Kasumi-1 (cell line): ENCODE measurements around the gene SCGB1A1.

ENCODE experiments used
- DNase-seq, 2 experiments: peaks; one replicate each; lab custom pipeline; 2025; lab: John Stamatoyannopoulos, UW

Gene SCGB1A1

DNA sequence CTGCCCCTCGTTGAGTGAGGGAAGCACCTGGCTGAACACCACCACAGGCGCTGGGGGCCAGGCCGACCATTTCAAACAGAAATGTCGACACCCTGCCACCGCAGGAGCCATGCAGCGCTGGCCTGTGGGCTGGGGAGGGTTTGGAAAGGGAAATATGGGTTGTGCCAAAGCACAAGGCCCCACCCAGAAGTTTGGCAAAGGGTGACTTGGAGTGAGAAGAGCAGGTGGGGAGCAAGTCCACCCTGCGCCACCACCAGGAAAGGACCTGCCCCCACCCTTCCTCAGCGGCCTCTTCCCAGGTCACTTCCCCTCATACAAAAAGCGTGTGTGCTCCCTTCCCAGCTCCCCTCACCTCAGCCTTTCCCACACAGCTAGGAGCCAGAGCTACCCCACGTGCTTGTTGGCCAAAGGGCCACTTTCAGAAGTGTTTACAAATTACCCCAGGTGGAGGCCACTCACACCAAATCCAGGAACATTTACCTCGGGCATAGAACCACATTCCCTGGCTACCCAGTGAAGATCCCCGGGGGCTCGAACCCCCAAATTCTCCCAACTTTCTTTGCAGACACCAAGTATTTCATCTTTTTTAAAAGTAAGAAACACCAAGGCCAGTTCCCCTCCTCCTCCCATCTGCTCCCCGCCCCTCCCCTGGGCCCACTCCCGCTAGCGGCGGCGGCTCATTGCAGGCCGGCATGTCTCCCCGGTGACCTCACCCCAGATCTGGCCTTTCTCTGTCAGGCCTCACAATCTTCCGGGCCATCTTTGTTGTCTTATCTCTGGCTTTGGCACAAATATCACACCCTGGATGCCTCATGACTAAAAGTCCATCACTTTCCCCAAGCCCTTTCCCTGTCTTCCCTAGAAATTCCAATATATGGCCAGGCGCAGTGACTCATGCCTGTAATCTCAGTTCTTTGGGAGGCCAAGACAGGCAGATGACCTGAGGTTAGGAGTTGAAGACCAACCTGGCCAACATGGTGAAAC is 20.5 kb upstream of the SCGB1A1 start:
- no peak for DNase-seq

DNA sequence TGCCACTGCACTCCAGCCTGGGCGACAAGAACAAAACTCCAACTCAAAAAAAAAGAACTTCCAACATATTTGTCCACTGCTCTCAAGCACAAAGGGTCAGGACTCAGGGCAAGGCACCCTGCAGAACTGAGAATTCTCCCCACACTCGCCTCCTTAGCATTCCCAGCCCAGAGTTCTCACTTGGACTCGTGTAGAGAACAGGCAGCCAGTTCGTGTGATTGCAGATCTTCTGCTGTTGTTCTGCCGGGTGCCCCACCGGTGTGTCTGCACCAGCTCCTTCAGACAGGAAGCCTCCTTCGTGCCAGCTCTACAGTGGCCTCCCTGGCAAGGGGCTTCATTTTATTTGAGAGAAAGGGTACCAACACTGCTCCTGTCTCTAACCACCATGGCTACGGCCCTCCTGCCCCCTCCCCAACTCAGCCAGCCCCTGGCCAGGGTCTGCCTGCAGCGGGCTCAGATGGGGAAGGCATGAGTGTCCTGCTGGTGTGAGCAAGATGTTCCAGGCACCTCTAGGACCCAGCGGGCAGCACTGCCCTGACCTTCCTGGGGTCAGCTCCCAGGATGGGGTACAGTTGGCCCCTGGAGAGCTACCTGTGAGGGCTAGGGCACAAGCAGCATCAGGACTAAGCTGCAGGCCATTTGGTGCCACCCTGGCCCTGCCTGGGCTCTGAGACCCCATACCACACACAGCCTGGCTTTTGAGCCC is 19.5 kb upstream of the SCGB1A1 start:
- no peak for DNase-seq

- DNase-seq, result no peak
Observed at GRCh38 chr11:62399878-62400266, 19.0 kb upstream of the SCGB1A1 start.

- no peak for DNase-seq
Observed at GRCh38 chr11:62400281-62400680, 18.6 kb upstream of the SCGB1A1 start.

- DNase-seq, result no peak
Observed at GRCh38 chr11:62400760-62401159, 18.1 kb upstream of the SCGB1A1 start.

DNA sequence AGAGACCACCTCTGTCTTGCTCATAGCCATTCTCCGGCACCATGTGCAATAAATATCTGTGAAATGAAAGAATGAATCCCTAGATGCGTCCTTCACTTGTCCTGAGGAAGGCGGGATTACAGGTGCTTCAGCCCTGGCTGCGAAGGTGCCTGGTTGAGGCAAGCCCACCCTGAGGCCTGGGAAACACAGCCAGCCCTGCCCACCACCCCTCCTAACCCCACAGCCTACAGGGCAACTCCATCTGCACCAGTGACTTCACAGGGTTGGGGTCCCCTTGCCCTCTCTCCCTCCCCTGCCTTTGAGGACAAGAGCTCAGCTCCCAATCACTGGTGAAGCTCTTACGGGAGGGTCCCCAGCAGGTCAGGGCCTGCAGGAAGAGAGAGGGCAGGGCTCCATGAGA is 17.5 kb upstream of the SCGB1A1 start:
- no peak for DNase-seq

DNA sequence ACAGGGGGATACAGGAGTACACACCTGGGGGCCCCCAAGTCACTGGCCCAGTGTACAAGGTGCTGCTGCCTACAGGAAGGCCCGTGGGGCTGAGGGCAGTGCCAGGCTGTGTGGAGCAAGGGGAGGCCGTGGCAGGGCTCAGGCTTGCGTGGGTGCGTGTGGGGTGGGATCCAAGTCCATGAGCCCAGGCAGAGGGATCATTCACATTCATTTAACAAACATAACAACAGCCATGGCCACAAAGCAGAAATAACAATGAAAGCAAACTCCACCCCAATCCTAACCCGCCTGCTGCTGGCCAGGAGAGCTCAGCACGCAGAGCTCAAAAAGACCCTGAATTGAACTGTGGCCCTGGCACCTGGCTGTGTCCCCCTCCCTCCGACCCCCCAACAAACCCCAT is 17.0 kb upstream of the SCGB1A1 start:
- no peak for DNase-seq

DNA sequence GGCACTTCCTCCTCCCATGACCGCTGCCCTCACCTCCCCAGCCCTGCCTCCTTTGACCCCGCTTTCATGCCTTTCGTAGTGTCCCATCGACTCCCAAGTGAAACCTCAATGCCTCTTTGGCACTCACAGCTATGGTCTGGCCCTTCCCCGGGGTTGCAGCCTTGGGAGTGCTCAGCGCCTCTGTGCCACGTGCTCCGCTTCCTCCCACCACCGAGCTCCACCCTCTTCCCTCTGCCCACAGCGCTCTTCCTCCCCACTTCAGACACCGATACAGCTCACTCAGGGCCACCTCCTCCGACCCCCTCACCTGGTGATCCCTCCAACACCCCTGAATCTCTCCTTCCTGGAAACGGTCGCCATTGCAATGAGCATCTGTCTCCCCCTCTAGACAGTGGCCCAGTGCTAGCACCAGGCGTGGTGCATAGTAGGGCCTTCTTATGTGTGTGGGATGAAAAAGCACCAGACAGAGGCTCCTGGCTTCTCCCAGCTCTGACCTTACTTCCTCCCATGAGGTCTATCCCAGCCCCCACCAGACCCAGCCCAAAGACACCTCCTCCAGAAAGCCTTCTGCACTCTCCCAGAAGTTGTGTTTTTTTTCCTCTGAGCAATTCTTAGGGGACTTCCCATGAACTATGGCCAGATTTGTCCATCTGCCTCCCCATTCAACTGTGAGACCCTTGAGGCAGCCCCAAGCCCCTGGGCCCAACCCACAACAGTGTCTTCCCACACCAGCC is 16.4 kb upstream of the SCGB1A1 start:
- no peak for DNase-seq

DNA sequence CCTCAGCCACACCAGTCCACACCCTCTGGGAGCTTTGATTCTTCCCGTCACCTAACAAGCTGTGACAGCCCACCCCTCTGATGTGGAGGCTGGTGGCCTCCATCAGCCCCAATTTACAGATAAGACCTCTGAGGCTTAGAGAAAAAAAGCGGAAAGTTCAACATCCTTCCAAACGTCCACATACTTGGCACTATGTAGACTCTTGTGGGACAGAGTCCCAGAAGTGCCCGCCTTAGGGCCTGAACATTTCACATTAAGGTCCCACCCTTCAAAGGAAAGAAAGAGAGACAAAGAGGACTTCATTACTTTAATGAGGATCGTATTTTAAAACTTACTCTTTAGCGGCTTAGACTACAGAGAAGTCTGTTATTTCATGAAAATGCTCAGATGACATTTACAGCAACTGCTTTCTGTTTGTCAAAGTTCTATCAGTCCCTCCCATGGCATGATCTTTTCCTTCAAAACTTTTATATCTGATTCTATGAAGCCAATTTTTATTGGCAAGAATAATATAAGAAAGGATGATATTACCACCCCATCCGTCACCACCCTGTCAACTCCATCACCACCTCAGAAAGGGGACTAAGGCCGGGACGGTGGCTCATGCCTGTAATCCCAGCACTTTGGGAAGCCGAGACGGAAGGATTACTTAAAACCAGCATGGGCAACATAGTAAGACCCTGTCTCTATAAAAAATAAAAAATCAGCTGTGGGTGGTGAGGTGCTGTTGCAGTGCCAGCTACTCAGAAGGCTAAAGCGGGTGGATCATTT is 15.7 kb upstream of the SCGB1A1 start:
- no peak for DNase-seq

DNA sequence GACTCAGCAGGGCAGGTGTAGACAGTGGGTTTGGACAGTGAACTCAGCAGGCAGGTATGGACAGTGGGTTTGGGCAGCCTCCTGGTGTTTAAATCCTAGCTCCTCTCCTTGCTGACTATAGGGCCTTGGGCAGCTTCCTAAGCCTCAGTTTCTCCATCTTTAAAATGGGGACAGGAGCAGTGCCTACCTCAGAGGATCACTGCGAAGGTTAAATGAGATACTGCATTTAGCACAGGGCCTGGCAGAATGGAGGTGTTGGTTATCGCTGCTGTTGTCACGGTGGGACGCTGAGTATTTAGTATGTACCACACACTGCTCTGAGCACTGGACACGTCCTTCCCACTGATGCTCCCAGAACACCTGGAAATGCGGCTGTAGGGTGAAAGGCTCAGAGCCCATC is 14.4 kb upstream of the SCGB1A1 start:
- DNase-seq, result no peak

- DNase-seq, result no peak
Observed at GRCh38 chr11:62404901-62405300, 13.9 kb upstream of the SCGB1A1 start.

DNA sequence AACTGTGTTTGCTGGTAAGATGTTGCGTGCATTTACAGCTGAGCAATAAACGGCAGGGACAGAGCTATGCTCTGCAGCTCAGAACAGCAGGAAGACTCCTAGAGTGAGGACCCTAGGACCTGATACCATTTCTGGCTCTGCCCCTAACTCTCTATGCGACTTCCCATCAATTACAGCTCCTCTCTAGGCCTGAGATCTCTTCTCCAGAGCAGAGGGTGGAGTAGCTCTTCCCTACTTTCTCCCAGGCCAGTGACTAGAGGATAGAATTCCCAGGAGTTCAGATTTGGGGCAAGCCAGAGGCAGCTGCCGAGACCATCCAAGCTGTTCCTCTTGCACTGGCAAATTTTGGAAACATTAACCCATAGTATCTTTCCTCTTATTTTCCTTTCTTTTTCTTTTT is 12.8 kb upstream of the SCGB1A1 start:
- no peak for DNase-seq

GRCh38 chr11:62409831-62410230 is 9.0 kb upstream of the SCGB1A1 start:
- no peak for DNase-seq

GRCh38 chr11:62410972-62411371 is 7.9 kb upstream of the SCGB1A1 start:
- no peak for DNase-seq

DNA sequence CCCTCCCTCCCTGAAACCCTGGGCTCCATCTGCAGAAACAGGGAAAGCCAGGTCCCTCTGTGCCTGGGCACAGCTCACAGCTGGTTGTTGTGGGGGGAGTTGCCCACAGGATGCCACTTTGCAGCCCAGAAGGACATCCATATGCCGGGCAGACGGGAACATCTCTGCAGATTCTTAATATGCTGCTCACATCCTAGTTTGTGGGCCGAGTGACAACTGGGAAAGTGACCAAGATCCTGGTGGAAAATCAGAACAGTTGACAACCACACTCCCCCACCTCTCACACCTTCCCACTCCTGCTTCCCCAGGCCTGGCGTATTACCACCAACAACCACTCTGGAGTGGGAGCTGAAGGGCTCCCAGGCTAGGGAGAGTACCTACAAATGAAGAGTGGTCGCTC is 7.3 kb upstream of the SCGB1A1 start:
- no peak for DNase-seq

GRCh38 chr11:62413060-62413696 is 5.7 kb upstream of the SCGB1A1 start:
- no peak for DNase-seq

DNA sequence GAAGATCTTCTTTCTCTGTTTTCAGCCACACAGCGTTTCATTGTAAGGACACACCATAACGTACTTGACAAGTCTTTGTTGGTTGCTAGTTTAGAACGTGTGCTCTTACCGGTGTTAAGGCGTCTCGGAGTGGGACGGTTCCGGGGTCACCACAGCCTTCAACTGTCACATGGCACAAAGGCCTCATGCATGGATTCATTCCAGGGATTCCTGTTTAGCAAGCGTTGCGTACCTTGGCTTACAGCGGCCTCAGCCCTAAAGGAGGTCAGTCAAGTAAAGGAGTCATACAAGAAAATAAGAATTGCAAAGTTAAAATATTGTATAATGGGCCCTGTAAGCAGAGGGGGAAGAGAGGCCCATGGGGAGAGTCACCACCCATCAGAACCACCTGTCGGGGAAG is 2.2 kb upstream of the SCGB1A1 start:
- DNase-seq, result no peak

DNA sequence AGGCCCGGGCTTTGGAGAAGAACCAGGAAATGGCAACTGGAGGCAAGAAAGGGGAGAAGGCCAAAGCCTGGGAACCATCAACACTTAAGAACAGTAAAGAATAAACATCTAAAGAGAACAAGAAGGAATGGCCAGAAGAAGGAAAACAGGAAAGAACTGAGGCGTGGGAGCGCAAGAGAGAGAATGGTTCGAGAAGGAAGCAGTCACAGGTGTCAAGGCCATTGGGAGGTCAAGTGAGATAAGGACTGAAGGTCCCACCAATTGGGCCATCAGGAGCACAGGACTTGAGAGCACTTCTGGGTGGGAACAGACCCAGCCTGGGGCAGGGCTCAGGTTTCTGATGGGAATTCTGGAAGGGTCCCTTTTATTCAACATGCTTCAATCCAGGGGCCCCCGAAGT is 697 bp upstream of the SCGB1A1 start:
- no peak for DNase-seq

DNA sequence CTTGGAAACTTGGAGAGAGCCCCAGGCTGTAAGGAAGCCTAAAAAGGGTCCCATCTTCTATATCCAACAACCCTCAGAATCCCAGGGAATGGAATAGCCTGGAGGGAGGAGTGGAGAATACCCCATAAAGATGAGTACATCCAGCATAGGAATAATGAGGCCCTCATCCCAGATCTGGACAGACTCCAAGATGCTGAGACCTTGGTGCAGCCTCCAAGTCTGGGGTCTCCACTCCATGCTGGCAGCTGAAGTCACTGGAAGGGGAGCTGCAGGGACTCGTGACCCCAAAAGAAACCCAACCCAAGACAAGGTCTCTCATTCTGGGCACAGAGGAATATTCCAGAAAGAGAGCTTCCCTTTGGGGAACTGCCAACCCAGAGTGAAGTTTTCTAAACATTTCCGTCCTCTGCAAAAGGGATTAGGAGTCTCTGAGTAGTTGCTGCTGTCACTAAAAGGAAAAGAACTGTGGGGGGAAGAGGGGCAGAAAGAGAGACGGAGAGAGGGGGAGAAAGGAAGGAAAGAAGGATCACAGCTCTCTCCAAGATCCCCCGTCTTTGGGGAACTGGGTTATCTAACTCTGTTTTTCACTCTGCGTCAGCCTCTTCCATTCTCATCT is 589 bp downstream of the SCGB1A1 start:
- no peak for DNase-seq

DNA sequence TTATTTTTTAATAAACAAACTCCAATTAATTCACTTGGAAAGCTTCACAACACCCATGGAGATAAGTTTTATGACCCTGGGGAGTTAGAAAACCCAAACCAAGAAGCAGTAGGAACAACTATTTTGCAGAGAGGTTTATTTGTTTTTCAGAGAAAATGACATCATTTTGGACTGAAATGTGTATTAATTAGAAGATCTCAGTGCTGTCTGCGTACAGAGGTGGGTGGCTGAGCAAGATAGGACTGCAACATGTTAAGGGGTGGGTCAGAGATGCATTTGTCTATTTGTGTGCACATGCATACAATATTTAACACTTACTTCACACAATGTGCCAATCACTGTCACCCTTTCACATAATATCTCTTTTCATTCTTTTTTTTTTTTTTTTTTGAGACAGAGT is 1.1 kb downstream of the SCGB1A1 start:
- no peak for DNase-seq

GRCh38 chr11:62420882-62421281 is 2.0 kb downstream of the SCGB1A1 start:
- no peak for DNase-seq
